ENCODE data around the gene FBXL16. TPM values are rescaled to one million over a fixed set of nuclear protein-coding genes. Genes with fewer than 3 reads are reported as not detected.

The FBXL16 gene
- total and polyA plus RNA-seq, 2 donors (not counting 3 experiments of a cell fraction or from before 2014, with no cell fraction given) = 0.07 to 0.22 TPM

DNA sequence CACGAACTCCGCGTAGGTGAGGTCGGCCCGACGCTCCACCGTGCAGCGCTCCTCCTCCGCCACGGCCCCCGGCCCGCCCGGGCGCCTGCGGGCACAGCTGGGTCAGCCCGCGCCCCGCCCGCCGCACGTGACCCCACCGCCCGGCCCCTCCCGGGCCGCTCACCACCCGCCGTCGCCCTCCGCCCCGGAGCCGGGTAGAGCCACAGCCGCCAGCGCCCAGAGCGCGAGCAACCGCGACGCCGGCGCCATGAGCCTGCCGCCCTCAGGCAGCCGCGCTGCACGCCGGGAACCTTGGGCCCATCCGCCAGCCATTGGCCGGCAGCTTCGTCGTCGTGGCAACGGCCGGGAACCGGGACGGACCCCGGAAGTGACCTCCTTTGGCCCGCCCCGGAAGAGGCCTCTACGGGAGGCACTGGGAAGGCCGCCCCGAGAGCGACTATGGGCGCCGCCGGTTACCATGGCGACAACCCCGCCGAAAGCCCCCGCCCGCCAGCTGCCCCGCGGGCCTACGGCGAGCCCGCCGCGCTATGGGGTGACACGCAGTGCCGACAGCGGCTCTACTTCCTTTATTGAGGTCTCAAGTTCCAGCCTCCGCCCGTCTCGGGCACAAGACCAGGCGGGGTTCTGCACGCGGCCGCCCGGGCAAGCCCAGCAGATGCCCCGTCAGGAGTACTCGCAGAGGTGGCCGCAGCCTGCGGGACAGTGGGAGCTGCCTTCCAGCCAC is 21.4 kb downstream of the FBXL16 start, which contains the start of gene JMJD8:
Gene JMJD8 (minus strand): TSS at position 264 of the 724 bp plus-strand sequence. CDS start 15 bp downstream, at position 249.
- peaks cover 7 to 22% of the 10 kb centered on the region in 2 experiments for H3K36me3 ChIP-seq (ENCODE audit: control insufficient read depth in 2 of 2, extremely low read depth in 1 of 2, insufficient read depth in 2 of 2, low read length in 2 of 2)
- peaks cover 31% of the 10 kb centered on the region for H3K79me2 ChIP-seq (ENCODE audit: control insufficient read depth, insufficient read depth, low read length)
- BruUV-seq (replicated peaks) = no TSS peak
- DNase-seq (ENCODE audit: low read depth, low spot score) = peak; percentile 87
- H3K4me1 ChIP-seq (ENCODE audit: control insufficient read depth, extremely low read depth, insufficient read depth, low read length) = peaks cover 20% of the 10 kb centered on the region
- ChIA-PET CTCF (interaction anchor here (1.5 kb wide), 1 partner anchor 9 kb away, joined by 4 read pairs; the partner anchor contains the start of gene RHBDL1), POLR2A (no interaction called here)
- intact Hi-C loops (cut with micrococcal nuclease) = no loop called here
- peak within 1 kb of the TSS in 2 of 3 experiments; percentile 12 to 71 for H3K4me3 ChIP-seq (replicated peaks in 1 of 3; ENCODE audit: insufficient read depth in 1 of 3, low read depth in 1 of 3, low read length in 3 of 3)
- H3K9me3 ChIP-seq (replicated peaks; ENCODE audit: control insufficient read depth, insufficient read depth, low read length) = no peaks in the 10 kb centered on the region
- peak within 1 kb of the TSS; percentile 35 for H3K27ac ChIP-seq (ENCODE audit: insufficient read depth, low read depth, low read length)
- H2AFZ ChIP-seq (ENCODE audit: low read depth, low read length) = peak within 1 kb of the TSS; percentile 26
- FAIRE-seq = peak; percentile 90
- H3K27me3 ChIP-seq (ENCODE audit: control insufficient read depth in 2 of 2, insufficient read depth in 2 of 2, low read length in 2 of 2) = no peaks in the 10 kb centered on the region
- no peaks in the 10 kb centered on the region for H4K20me1 ChIP-seq (replicated peaks; ENCODE audit: control insufficient read depth, extremely low read depth, insufficient read depth, low read length)
- no peak within 1 kb of the TSS for H3K9ac ChIP-seq (replicated peaks; ENCODE audit: extremely low read depth, insufficient read depth, low read length)
- dilution Hi-C loops (cut with MboI; ENCODE audit: extremely low pct_ligation_motif_present, low sequenced_read_pairs) = no loop called here
- TF ChIP-seq, protein P1, sequence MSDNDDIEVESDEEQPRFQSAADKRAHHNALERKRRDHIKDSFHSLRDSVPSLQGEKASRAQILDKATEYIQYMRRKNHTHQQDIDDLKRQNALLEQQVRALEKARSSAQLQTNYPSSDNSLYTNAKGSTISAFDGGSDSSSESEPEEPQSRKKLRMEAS (IDR thresholded peaks at IDR 0.05; ENCODE audit: insufficient read depth, insufficient read length) = peak; percentile 79
- TF ChIP-seq POLR2A (IDR thresholded peaks at IDR 0.05; ENCODE audit: low read depth, low read length) (peak; percentile 94), CTCF (IDR thresholded peaks at IDR 0.05; ENCODE audit: extremely low read depth in 1 of 2, insufficient read depth in 1 of 2, low read depth in 1 of 2, low read length in 2 of 2) (no peak), GATA2 (IDR thresholded peaks at IDR 0.05; ENCODE audit: insufficient read depth, insufficient read length, low read depth, low read length) (no peak), POLR2AphosphoS5 (IDR thresholded peaks at IDR 0.05; ENCODE audit: insufficient read depth, low read depth, low read length) (peak; percentile 98), EZH2 (IDR thresholded peaks at IDR 0.05; ENCODE audit: borderline replicate concordance, low read depth, low read length, severe bottlenecking) (no peak)
- H3K9me1 ChIP-seq (replicated peaks; ENCODE audit: control insufficient read depth, extremely low read depth, insufficient read depth, low read length) = no peaks in the 10 kb centered on the region
- peak within 1 kb of the TSS; percentile 44 for H3K4me2 ChIP-seq (ENCODE audit: insufficient read depth, low read length)
